HS-5 (cell line): Measurements from ENCODE around the gene DOCK8.

Experiments used
- DNase-seq: peaks from one replicate; pipeline ENCODE4 v3.0.0-alpha.2; 2012; ENCODE audit warnings: low read depth

DOCK8 gene

GRCh38 chr9:311841-312240 lies 97.2 kb downstream of the DOCK8 start:
- no peak for DNase-seq

DNA sequence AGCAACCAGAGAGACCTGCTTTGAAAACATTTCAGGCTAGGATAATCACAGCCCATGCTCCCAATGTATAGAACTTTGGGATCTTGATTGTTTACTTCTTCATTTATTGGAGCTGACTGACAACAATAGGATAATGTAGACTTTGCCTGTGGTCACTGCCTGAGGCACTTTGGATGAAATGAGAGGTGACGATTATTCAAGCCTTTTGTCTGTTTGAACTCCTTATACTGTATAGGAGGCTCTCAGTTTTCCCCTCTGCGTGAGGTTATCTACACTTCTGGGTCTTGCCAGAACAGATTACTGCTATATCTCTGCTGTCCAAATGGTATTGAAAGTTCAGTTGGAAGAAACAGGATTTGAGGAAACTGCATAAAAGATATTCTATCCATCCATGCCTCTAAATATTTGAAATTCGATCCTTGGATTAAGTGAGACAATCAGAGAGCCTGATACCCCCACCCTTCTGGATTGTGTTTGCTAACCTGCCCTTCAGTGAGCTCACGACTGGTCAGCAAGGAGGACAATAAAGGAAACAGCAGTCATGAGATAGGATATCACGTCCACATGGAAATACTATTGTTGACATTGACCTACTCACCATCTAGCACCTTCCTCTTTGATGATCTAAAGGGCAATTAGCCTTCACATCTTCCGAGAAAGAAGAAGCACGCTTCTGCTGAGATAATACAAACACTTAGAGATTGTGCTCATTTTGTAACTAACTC lies 98.1 kb downstream of the DOCK8 start:
- DNase-seq: no peak

DNA sequence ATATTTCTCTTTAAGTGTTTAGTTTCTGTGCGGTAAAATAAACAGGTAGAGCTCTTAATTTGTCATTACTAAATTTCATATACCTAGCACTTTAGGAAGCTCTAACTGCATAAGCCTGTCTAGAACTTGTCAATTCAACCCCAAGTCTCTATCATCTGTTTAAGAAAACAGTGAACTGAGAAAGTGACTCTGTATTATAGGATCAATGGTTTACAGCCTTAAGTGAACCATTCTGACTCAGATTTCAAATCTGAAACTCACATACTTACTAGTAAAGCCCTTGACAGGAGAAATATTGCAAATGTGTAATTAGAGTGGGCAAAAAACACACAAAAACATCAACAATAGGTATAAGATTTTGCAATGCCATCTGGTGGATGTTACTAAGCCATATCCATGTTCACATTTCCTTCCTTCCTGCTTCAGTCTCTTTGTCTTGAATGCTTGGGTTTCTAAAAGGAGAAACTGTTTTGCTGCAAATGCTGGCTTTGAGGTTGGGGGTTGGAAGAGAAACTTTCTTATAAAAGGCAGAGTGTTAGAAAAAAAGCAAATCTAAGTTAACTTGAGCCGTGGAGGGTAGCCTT lies 101.8 kb downstream of the DOCK8 start:
- no peak for DNase-seq

DNA sequence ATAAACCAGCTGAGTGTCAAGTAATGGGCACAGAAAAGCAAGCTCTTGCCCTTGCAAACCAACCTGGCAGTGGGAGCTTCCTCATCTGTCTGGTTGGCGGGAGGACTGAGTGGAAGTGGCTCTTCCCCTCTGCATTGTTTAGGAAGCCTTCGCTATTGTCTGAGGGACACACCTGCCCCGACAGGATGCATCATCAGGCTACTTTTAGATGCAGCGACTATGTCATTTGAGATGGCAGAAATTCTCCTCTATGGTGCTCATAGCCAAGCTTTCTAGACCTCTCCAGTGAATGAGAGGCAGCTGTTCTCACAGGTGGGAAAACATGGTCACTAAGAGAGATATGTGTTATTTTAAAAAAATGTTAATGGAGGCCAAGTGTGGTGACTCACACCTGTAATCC lies 104.0 kb downstream of the DOCK8 start:
- DNase-seq: no peak

DNA sequence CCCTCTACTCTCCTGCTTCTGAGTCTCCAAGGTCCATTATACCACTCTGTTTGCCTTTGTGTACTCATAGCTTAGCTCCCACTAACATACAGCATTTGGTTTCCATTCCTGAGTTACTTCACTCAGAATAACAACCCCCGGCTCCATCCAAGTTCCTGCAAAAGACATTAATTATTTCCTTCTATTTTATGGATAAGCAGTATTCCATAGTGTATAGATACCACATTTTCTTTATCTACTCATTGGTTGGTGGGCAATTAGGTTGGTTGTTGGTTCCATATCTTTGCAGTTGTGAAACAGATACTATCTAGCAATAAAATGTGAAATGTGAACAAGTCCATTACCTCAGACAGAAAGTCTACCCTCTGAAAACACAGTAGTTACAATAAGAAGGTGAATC lies 110.3 kb downstream of the DOCK8 start:
- DNase-seq: no peak

DNA sequence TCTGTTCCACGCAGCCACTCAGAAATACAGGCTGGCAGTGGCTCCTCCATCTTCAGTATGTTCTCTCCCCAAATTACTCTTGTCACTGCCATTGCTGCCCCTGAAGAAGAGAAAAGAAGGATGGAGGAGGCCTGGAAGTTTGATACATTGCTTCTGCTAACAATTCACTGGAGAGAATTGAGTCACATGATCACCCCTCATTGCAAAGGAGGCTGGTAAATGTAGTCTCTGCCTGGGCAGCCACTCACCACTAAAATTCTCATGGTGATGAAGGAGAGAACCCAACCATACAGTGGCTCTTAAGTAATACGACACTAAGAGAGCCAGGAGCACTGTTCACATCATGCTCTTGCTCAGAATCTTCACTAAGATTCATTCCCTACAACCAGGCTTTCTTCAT lies 112.0 kb downstream of the DOCK8 start:
- DNase-seq: no peak

- DNase-seq: no peak
Measured at GRCh38 chr9:328453-328852, 113.8 kb downstream of the DOCK8 start.

DNA sequence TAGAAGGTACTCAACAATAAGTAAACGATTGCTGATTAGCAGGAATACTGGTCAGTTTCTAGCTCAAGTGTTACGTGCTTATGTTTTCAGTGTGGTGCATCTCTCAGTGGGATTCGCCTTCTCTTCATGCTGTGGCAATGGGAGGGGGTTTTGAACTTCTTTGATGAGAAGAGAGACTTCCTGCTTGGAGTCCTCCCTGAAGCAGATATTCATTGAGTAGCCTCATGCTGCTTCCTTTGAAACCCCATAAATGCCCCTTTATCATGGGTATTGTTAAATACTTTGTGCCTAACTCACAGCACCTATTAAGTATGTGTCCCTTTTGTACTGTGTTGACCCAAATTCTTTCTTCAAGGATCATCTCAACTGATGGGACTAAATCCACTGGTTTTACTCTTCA lies 116.5 kb downstream of the DOCK8 start:
- no peak for DNase-seq

- no peak for DNase-seq
Measured at GRCh38 chr9:335373-335772, 120.7 kb downstream of the DOCK8 start.

DNA sequence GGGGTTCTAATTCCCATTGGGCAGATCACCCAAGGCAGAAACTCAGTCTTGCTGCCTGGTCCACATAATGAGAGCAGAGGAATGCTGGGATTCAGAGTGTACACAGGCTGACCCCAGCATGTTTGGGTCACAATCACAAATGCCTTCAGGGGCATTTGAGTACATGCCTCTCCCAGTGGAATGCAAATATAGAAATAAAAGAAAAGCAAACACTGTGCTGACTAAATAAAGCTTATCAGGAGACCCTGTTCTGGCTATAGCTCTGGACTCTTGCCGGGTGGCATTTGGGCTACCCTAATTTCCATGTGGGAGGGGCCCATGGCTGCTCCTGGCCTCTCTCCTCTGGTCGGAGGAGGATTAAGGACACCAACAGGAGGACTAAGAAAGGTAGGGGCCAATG lies 121.4 kb downstream of the DOCK8 start:
- no peak for DNase-seq

- DNase-seq: no peak
Measured at GRCh38 chr9:338602-339001, 123.9 kb downstream of the DOCK8 start.

DNA sequence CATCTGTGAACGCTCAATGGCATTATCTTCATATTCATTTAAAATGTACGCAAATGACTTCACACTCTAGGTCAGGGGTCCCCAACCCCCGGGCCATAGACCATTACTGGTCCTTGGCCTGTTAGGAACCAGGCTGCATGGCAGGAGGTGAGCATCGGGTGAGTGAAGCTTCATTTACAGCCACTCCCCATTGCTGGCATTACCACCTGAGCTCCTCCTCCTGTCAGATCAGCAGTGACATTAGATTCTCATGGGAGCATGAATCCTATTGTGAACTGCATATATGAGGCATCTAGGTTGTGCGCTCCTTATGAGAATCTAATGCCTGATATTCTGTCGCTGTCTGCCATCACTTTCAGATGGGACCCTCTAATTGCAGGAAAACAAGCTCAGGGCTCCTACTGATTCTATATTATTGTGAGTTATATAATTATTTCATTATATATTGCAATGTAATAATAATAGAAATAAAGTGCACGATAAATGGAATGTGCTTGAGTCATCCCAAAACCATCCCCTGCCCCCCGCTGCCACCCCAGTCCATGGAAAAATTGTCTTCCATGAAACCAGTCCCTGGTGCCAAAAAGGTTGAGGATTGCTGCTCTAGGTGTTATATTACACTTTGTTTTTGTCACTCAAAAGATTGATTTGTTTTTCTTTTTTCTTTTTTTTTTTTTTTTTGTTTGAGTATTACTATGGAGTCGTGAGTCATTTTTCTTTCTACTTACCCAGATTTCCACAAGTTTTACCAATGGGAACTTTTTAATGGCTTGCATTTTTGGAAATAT lies 127.2 kb downstream of the DOCK8 start:
- no peak for DNase-seq

- DNase-seq: no peak
Measured at GRCh38 chr9:343773-344172, 129.1 kb downstream of the DOCK8 start.

DNA sequence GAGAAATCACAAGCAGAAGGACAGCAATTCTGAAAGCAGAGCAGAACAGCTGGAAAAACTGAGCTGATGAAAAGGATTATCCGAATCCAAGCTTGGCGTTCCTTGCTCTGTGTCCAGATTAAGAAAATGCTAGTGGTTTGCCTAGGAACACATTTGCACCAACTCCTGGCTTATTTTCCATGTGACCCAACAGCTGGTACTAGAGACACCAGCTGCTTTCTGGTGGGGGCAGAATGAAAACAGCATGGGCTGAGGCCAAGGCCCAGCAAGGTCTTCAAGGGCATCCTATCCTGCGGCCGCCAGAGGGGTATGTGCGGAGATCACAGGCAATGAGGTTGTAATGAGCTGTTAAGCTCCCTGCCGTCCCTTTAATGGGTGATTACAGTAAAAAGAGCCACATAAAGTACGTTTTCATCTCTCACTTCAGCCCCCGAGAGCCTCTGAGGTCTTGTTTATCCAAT lies 131.5 kb downstream of the DOCK8 start:
- no peak for DNase-seq

GRCh38 chr9:347667-348292 lies 133.1 kb downstream of the DOCK8 start:
- DNase-seq: peak; percentile 32

DNA sequence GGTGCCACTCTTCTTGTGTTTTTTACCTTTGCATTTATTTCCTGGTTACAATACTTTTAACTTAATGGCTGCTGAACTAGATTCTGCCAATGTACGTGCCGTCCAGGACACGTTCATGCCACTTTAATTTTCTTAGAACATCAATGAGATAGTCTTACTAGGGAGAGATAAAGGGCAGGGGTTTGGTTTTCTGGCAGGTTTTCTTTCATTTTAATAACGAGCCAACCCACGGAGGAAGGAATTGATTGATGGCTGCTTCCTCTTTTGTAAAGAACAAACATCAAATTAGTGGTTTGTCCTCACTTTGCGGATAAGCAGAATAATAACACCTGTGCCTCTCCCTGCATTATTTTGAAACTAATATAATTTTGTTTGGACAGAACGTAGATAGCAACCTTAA lies 135.7 kb downstream of the DOCK8 start:
- DNase-seq: no peak

DNA sequence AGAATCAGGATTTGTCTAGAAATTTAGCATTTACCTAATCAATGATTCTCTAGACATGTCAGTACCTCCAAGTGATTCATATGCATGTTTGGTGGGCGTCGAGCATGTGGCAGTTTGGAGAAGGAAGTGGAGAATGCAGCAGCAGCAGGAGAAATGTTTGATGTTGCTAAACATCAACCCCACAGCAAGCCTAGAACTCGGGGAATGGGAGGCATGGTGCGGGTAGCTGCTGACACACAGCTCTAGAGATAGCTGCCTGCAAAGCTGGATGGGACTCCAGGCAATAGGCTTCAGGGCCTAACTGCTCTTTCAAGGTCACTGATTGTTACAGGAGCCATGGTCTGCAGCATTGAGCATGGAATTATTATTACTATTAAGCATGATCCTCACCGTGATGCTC lies 137.3 kb downstream of the DOCK8 start:
- DNase-seq: no peak

DNA sequence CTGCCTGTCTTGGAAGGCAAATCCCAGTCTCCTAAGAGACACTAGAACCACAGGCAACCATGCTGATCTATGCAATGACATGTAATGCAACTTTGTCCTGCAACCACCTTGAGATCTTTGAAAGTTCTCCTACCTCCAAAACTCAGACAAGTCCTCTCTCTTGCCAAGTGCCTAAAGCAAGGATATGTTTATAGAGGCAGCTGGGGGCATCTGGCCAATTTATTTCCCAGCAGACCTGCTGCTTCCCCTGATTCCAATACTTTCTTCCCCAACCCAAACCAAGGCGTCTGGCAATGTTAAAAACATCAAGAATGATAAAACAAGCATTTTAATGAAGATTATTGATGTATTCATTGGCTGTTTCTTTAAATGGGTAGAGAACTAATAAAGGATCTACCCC lies 138.4 kb downstream of the DOCK8 start:
- no peak for DNase-seq

DNA sequence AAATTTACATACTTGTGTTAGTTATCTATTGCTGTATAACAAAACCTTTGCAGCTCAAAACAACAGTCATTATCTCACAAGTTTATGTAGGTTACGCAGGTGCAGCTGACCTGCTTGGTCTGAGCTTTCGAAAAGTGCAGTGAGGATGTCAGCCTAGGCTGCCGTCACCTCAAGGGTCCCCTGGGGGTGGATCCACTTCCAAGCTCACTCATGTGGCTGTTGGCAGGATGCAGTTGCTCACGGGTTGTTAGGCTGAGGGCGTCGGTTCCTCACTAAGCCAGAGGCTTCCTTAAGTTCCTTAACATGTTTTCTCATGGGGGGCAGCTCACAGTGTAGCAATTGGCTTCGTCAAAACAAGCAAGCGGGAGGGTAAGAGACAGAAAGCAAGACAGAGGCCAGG lies 139.8 kb downstream of the DOCK8 start:
- no peak for DNase-seq

DNA sequence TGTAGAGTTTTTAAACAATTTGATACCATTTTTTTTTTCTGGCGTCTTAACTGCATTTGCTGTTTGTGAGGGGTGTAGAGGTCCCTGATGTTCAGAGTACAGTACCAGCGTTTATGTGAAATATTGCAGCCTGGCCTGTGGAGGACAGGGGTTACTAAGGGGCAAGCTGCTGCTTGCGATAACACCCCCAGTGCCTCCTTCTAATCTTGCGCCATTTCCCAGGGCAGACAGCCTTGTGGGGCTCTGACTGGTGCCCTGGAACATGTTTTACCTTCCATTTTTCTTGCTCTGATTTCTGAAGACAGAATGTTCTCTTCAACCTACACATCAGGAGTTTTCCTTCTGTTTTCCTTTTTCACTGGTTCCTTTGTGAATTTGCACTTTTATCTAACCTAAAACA lies 142.9 kb downstream of the DOCK8 start:
- DNase-seq: no peak

DNA sequence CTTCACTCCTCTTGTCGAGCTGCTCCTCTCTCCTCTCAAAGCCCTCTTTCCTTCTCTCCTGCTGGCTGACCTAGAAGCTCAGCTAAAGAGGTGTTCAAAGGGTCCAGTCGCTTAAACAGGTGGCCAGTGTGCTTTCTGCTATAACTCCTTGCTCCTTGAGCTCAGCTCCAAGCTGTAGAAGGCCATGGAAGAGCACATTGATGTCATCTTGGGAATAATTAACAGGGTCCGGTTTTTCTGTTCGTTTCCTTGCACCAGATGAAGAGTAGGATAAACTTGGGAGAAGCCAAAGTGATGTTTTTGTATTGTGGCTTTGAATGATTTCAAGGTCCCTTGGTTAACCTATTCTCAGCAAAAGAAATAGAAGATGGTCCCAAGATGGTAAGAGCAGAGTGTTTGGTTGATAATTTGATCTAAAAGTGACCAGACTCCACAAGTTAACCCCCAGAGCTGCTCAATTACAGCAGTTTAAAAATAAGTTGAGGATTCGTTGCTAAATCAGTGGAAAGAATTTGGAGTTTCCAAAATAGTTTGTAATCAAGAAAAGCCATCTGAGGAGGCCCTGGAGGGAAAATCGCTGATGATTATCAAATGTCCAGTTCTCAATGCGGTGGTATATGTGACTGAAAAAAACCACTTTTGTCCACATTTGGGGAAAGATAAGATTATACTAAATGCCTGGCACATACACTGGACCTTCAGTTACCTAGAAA lies 148.1 kb downstream of the DOCK8 start:
- no peak for DNase-seq

DNA sequence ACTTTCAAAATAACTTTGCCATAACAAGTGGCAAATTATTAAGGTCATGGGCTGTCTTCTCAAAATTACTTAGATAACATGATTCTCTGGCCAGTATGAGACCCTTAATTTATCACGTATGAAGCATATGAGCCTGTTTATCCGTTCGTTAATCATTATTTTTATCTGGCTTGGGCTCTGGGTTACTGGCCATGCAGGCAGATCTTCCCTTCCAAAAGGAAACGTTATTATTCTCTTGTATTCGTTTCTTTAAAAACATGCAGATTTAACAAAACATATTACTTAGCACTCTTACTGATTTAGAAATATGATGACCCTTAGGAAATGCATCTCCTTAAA lies 148.6 kb downstream of the DOCK8 start:
- DNase-seq: no peak
